Activated CD8-positive, alpha-beta T cell treated with anti-CD3 and anti-CD28 coated beads, Interleukin-2, amount 10 ng/mL, durations not matched to agents 7 days and 5 days (primary cell): ENCODE measurements around the gene ANKMY2. TPM values are rescaled to one million over a fixed set of nuclear protein-coding genes. Genes with fewer than 3 reads are reported as not detected.
"Not testable (repeated sequence)": the region's sequence is repeated elsewhere in the genome, so short reads cannot be mapped to it uniquely, and the experiment has no call there.

Source experiments
- ATAC-seq: fragments of 150-1000 bp; cut with Tn5 transposase; one replicate; pipeline ENCODE4 v1.10.0; 2021; ENCODE audit warnings: moderate library complexity
- CTCF ChIA-PET: fragments of 350-600 bp; sonication (Branson Sonifier 250); formaldehyde crosslinking; loops from one replicate; lab custom pipeline; 2021; ENCODE audit warnings: antibody characterized with exemption; lab: Charles Lee
- POLR2A ChIA-PET: fragments of 350-600 bp; sonication (Branson Sonifier 250); formaldehyde crosslinking; loops from one replicate; lab custom pipeline; 2021; ENCODE audit warnings: antibody characterized with exemption; lab: Charles Lee
- DNase-seq: peaks from one replicate; pipeline ENCODE4 v3.0.0-alpha.2; 2020
- H3K27ac Mint-ChIP-seq: one replicate; pipeline ENCODE4 v1.8.0; 2021; ENCODE audit warnings: mild to moderate bottlenecking, mixed read lengths
- H3K27me3 Mint-ChIP-seq: one replicate; pipeline ENCODE4 v1.8.0; 2021; ENCODE audit warnings: low read depth, mixed read lengths
- H3K36me3 Mint-ChIP-seq: one replicate; pipeline ENCODE4 v1.8.0; 2021; ENCODE audit warnings: low read depth, mixed read lengths
- H3K4me1 Mint-ChIP-seq: one replicate; pipeline ENCODE4 v1.8.0; 2021; ENCODE audit warnings: low read depth, mixed read lengths
- H3K4me3 Mint-ChIP-seq: one replicate; pipeline ENCODE4 v1.8.0; 2021; ENCODE audit warnings: mild to moderate bottlenecking, mixed read lengths
- H3K9me3 Mint-ChIP-seq: one replicate; pipeline ENCODE4 v1.8.0; 2022; ENCODE audit warnings: mixed read lengths; ENCODE audit not compliant: insufficient read depth
- total RNA-seq, 2 experiments: library from RNA; stranded (reverse); gene quantifications; one replicate each; pipeline ENCODE4 v1.2.3, GENCODE V29; 2021

Gene ANKMY2
- total RNA-seq, result 10 to 100 TPM; 14.3 to 14.5 TPM

GRCh38 chr7:16645593-16646471, at the start of gene ANKMY2, which contains the start of gene BZW2:
TSS of gene ANKMY2 (minus strand) at chr7:16645754. CDS start at chr7:16645573, 181 bp downstream.
TSS of gene BZW2 (plus strand) at chr7:16646181. CDS start at chr7:16665444, 19,263 bp downstream.
- POLR2A ChIA-PET, result interaction anchor here (0.6 to 3.0 kb wide), 16 partner anchors 9 to 225 kb away, joined by 3 to 19 read pairs (median 4); partner anchors contain the start of gene CRPPA
- Mint-ChIP-seq H3K36me3 (peaks cover 41% of the 10 kb centered on the region), H3K4me3 (peak within 1 kb of the TSS; percentile 98), H3K27me3 (no peaks in the 10 kb centered on the region), H3K9me3 (no peaks in the 10 kb centered on the region), H3K27ac (peak within 1 kb of the TSS; percentile 98), H3K4me1 (peaks cover 56% of the 10 kb centered on the region)
- CTCF ChIA-PET, result interaction anchor here (0.9 to 1.4 kb wide), 2 partner anchors 39 to 81 kb away, joined by 3 to 7 read pairs; no protein-coding TSS in a partner anchor
- ATAC-seq (peak; percentile 91), DNase-seq (peak; percentile 95)

GRCh38 chr7:16694806-16695205, 49.3 kb upstream of the ANKMY2 start:
- no peaks in the 10 kb centered on the region for H3K9me3 Mint-ChIP-seq
- DNase-seq (no peak), ATAC-seq (no peak)
- H3K27ac Mint-ChIP-seq, result no peak overlapping the region
- peaks cover 58% of the 10 kb centered on the region for H3K36me3 Mint-ChIP-seq
- no peak overlapping the region for H3K4me3 Mint-ChIP-seq
- no peaks in the 10 kb centered on the region for H3K27me3 Mint-ChIP-seq
- CTCF ChIA-PET, result interaction anchor here (0.7 to 1.7 kb wide), 7 partner anchors 10 to 262 kb away, joined by 3 to 5 read pairs (median 3); no protein-coding TSS in a partner anchor
- POLR2A ChIA-PET, result no interaction called here
- H3K4me1 Mint-ChIP-seq, result no peaks in the 10 kb centered on the region

GRCh38 chr7:16693601-16694318, 48.2 kb upstream of the ANKMY2 start:
- Mint-ChIP-seq H3K4me1 (no peaks in the 10 kb centered on the region), H3K4me3 (no peak overlapping the region), H3K27me3 (no peaks in the 10 kb centered on the region), H3K9me3 (no peaks in the 10 kb centered on the region), H3K27ac (no peak overlapping the region), H3K36me3 (peaks cover 50% of the 10 kb centered on the region)
- DNase-seq (no peak), ATAC-seq (no peak)
- ChIA-PET POLR2A (no interaction called here), CTCF (interaction anchor here (0.7 to 1.1 kb wide), 3 partner anchors 198 to 261 kb away, joined by 3 read pairs; no protein-coding TSS in a partner anchor)

- Mint-ChIP-seq H3K9me3 (no peaks in the 10 kb centered on the region), H3K27ac (no peak overlapping the region), H3K4me1 (no peaks in the 10 kb centered on the region), H3K4me3 (no peak overlapping the region), H3K27me3 (no peaks in the 10 kb centered on the region), H3K36me3 (peaks cover 35% of the 10 kb centered on the region)
- POLR2A ChIA-PET, result no interaction called here
- ATAC-seq, result no peak
- CTCF ChIA-PET, result no interaction called here
- no peak for DNase-seq
These were observed 45.7 kb upstream of the ANKMY2 start for GRCh38 chr7:16691241-16691640.

GRCh38 chr7:16688249-16688648, 42.7 kb upstream of the ANKMY2 start:
- Mint-ChIP-seq H3K9me3 (no peaks in the 10 kb centered on the region), H3K27me3 (no peaks in the 10 kb centered on the region), H3K27ac (no peak overlapping the region), H3K4me3 (no peak overlapping the region), H3K36me3 (peaks cover 44% of the 10 kb centered on the region), H3K4me1 (peaks cover 22% of the 10 kb centered on the region)
- no peak for DNase-seq
- ChIA-PET POLR2A (interaction anchor here (0.7 to 1.5 kb wide), 2 partner anchors 42 to 1265 kb away, joined by 4 read pairs; partner anchors contain the start of genes ANKMY2 and BZW2), CTCF (interaction anchor here (1.7 kb wide), 1 partner anchor 9 kb away, joined by 4 read pairs; no protein-coding TSS in a partner anchor)
- no peak for ATAC-seq

- H3K4me3 Mint-ChIP-seq, result peak overlapping the region; percentile 7
- no peaks in the 10 kb centered on the region for H3K27me3 Mint-ChIP-seq
- CTCF ChIA-PET, result interaction anchor here (1.0 to 1.4 kb wide), 3 partner anchors 9 to 40 kb away, joined by 3 to 5 read pairs (median 3); partner anchors contain the start of gene ANKMY2
- ATAC-seq (no peak), DNase-seq (no peak)
- H3K36me3 Mint-ChIP-seq, result peaks cover 50% of the 10 kb centered on the region
- H3K27ac Mint-ChIP-seq, result peak overlapping the region; percentile 84
- POLR2A ChIA-PET, result interaction anchor here (1.4 kb wide), 1 partner anchor 40 kb away, joined by 10 read pairs; the partner anchor contains the start of genes ANKMY2 and BZW2
- peaks cover 22% of the 10 kb centered on the region for H3K4me1 Mint-ChIP-seq
- no peaks in the 10 kb centered on the region for H3K9me3 Mint-ChIP-seq
These were observed 40.0 kb upstream of the ANKMY2 start for GRCh38 chr7:16685535-16685934.

- CTCF ChIA-PET, result interaction anchor here (0.6 to 1.4 kb wide), 4 partner anchors 10 to 123 kb away, joined by 3 to 5 read pairs (median 3); partner anchors contain the start of gene ANKMY2
- DNase-seq (no peak), ATAC-seq (peak; percentile 53)
- POLR2A ChIA-PET, result interaction anchor here (1.4 kb wide), 1 partner anchor 39 kb away, joined by 10 read pairs; the partner anchor contains the start of genes ANKMY2 and BZW2
- Mint-ChIP-seq H3K27me3 (no peaks in the 10 kb centered on the region), H3K9me3 (no peaks in the 10 kb centered on the region), H3K4me1 (peaks cover 22% of the 10 kb centered on the region), H3K27ac (peak overlapping the region; percentile 84), H3K36me3 (peaks cover 52% of the 10 kb centered on the region), H3K4me3 (no peak overlapping the region)
These were observed 39.4 kb upstream of the ANKMY2 start for GRCh38 chr7:16684935-16685334.

GRCh38 chr7:16678645-16679566, 33.4 kb upstream of the ANKMY2 start:
- not testable (repeated sequence) for H3K4me1 Mint-ChIP-seq, H3K9me3 Mint-ChIP-seq, DNase-seq, H3K4me3 Mint-ChIP-seq, H3K27ac Mint-ChIP-seq, H3K27me3 Mint-ChIP-seq, ATAC-seq
- POLR2A ChIA-PET, result interaction anchor here (0.6 kb wide), 1 partner anchor 20 kb away, joined by 5 read pairs; no protein-coding TSS in a partner anchor
- CTCF ChIA-PET, result interaction anchor here (1.1 to 1.4 kb wide), 2 partner anchors 9 to 16 kb away, joined by 3 to 4 read pairs; no protein-coding TSS in a partner anchor
- H3K36me3 Mint-ChIP-seq, result peaks cover 66% of the 10 kb centered on the region

- DNase-seq (no peak), ATAC-seq (no peak)
- ChIA-PET CTCF (interaction anchor here (1.4 kb wide), 1 partner anchor 10 kb away, joined by 4 read pairs; no protein-coding TSS in a partner anchor), POLR2A (no interaction called here)
- H3K27me3 Mint-ChIP-seq, result no peaks in the 10 kb centered on the region
- H3K4me1 Mint-ChIP-seq, result peaks cover 6% of the 10 kb centered on the region
- peaks cover 64% of the 10 kb centered on the region for H3K36me3 Mint-ChIP-seq
- H3K9me3 Mint-ChIP-seq, result no peaks in the 10 kb centered on the region
- no peak overlapping the region for H3K4me3 Mint-ChIP-seq
- no peak overlapping the region for H3K27ac Mint-ChIP-seq
These were observed 32.5 kb upstream of the ANKMY2 start for GRCh38 chr7:16677978-16678494.

- peaks cover 64% of the 10 kb centered on the region for H3K36me3 Mint-ChIP-seq
- ChIA-PET CTCF (interaction anchor here (1.0 kb wide), 1 partner anchor 111 kb away, joined by 3 read pairs; no protein-coding TSS in a partner anchor), POLR2A (no interaction called here)
- no peak overlapping the region for H3K4me3 Mint-ChIP-seq
- ATAC-seq (no peak), DNase-seq (no peak)
- no peaks in the 10 kb centered on the region for H3K9me3 Mint-ChIP-seq
- peaks cover 6% of the 10 kb centered on the region for H3K4me1 Mint-ChIP-seq
- H3K27ac Mint-ChIP-seq, result no peak overlapping the region
- no peaks in the 10 kb centered on the region for H3K27me3 Mint-ChIP-seq
These were observed 29.7 kb upstream of the ANKMY2 start for GRCh38 chr7:16675277-16675676.
